Stomach (tissue), 4 donors: Measurements from ENCODE around the gene CFAP52.

Experiments
- CTCF ChIP-seq, 7 experiments: fragments of 450-650 bp in 4 of 7; fragments of 200-600 bp in 3 of 7; sonication (generic) in 3 of 7; IDR thresholded peaks; one replicate each; pipeline ENCODE4 v1.5.1; 2016 to 2019; ENCODE audit warnings: antibody characterized with exemption in 7 of 7, control low read depth in 2 of 7, mild to moderate bottlenecking in 1 of 7
- EP300 ChIP-seq: sonication (generic); formaldehyde crosslinking; IDR thresholded peaks from one replicate; pipeline ENCODE4 v1.6.1; 2017; ENCODE audit warnings: antibody characterized with exemption
- POLR2A ChIP-seq, 4 donors: fragments of 450-650 bp; IDR thresholded peaks; one replicate each; pipeline ENCODE4 v1.6.1; 2016; ENCODE audit warnings: antibody characterized with exemption in 4 of 4, control low read depth in 2 of 4, mild to moderate bottlenecking in 1 of 4, moderate library complexity in 1 of 4
- POLR2AphosphoS5 ChIP-seq, 3 donors: sonication (generic); formaldehyde crosslinking; IDR thresholded peaks; one replicate each; pipeline ENCODE4 v1.6.1; 2016; ENCODE audit warnings: antibody characterized with exemption in 3 of 3

- TF ChIP-seq CTCF (IDR thresholded peaks at IDR 0.05) (no peak), POLR2AphosphoS5 (IDR thresholded peaks at IDR 0.05) (no peak), POLR2A (IDR thresholded peaks at IDR 0.05) (no peak), EP300 (no peak)
Measured at GRCh38 chr17:9628509-9628908, 52.1 kb downstream of the CFAP52 start.
